SIG-M5 treated with dmso at 0.1 percent for 504 hours (cell line): Measurements from ENCODE around the gene EMC7.
"Not testable (repeated sequence)": the region's sequence is repeated elsewhere in the genome, so short reads cannot be mapped to it uniquely, and the experiment has no call there.

Experiments
- DNase-seq: peaks from one replicate; lab custom pipeline; 2025; ENCODE audit not compliant: unreplicated experiment; lab: John Stamatoyannopoulos, UW

EMC7 gene

GRCh38 chr15:34101366-34102174 lies at the start of gene EMC7, which contains the start of gene PGBD4:
EMC7 (minus strand) TSS chr15:34101862; CDS start chr15:34101839, 23 bp downstream.
PGBD4 (plus strand) TSS chr15:34102083; CDS start chr15:34102532, 449 bp downstream.
- peak; percentile 97 for DNase-seq

- no peak for DNase-seq
These were observed 45.9 kb upstream of the EMC7 start for GRCh38 chr15:34147371-34148140.

DNA sequence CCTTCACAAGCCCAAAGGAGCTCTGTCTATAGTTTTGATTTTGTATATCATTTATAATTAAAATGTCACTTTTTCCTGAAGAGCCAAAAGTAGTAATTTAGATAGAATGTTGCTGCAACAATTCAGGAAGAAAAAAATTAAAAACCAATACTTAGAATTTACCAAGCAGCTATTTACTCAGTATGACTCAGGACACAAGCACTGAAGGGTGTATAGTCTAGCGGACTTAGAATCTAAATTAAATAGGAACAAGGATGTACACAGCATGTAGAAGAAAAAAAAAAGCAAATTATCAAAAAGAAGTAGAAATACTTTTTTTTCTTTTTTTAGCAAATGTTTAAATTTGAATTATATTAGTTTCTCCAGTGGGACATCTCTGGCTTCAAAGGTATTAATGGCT lies 31.8 kb upstream of the EMC7 start:
- DNase-seq, result no peak

GRCh38 chr15:34132881-34133280 lies 31.2 kb upstream of the EMC7 start:
- no peak for DNase-seq

DNA sequence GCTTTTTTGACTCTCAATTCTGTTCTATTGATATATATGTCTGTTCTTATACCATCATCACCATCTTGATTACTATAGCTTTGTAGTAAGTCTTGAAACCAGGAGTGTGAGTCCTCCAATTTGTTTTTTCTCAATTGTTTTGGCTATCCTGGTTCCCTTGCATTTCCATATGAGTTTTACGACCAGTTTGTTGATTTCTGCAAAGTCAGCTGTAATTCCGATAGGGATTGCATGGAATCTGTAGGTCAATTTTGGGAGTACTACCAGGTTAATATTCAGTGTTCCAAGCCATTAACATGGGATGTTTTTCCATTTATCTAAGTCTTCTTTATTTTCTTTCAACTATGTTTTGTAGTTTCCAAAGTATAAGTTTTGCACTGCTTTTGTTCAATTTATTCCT lies 27.2 kb upstream of the EMC7 start:
- no peak for DNase-seq

- no peak for DNase-seq
These were observed 24.9 kb upstream of the EMC7 start for GRCh38 chr15:34126522-34126921.

GRCh38 chr15:34125945-34126344 lies 24.3 kb upstream of the EMC7 start:
- DNase-seq, result no peak

DNA sequence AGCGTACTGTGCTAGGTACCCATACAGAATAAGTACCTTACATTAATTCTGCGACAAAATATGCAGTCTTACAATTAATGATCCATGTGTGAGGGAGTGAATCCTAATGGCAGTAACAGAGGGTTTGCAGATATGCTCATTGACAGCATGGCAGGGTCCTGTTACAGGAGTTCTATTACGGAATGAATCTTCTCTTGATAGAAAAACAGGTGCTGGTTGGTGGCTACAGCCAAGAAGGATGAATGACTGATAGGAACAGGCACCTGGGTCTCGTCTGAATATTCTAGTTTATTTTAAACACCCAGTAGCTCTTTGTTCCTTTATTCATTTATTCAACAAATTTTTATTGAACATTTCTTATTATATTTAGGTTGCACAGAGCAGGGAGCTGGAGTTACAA lies 23.0 kb upstream of the EMC7 start:
- DNase-seq, result no peak

DNA sequence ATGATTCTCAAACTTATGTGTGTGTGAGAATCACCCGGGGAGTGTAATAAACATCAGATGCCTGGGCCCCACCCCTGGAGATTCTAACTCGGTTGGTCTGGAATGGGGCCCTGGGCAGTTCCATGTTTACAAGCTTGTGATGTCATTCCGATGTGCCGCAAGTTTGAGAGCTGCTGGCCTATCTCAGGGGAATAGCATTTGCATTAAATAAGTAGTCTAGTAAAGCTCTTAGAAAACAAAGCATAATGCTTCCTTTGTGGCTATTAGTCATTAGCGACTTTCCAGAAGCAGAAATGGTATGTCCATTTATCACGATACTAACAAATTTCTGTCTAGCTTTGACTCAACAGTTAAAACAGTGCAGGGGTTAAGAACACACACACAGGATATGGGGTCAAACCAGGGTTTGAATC lies 21.1 kb upstream of the EMC7 start:
- no peak for DNase-seq

- DNase-seq, result not testable (repeated sequence)
These were observed 20.1 kb upstream of the EMC7 start for GRCh38 chr15:34121786-34122185.

- not testable (repeated sequence) for DNase-seq
These were observed 18.8 kb upstream of the EMC7 start for GRCh38 chr15:34120420-34120819.

- DNase-seq, result no peak
These were observed 17.6 kb upstream of the EMC7 start for GRCh38 chr15:34119291-34119690.

GRCh38 chr15:34116620-34117019 lies 15.0 kb upstream of the EMC7 start:
- no peak for DNase-seq

GRCh38 chr15:34114739-34115138 lies 13.1 kb upstream of the EMC7 start:
- no peak for DNase-seq

- DNase-seq, result no peak
These were observed 12.6 kb upstream of the EMC7 start for GRCh38 chr15:34114215-34114614.

- no peak for DNase-seq
These were observed 9.8 kb upstream of the EMC7 start for GRCh38 chr15:34111488-34111887.

GRCh38 chr15:34109797-34110663 lies 8.4 kb upstream of the EMC7 start:
- peak; percentile 43 for DNase-seq

- peak; percentile 14 for DNase-seq
These were observed 5.7 kb upstream of the EMC7 start for GRCh38 chr15:34107315-34107714.

DNA sequence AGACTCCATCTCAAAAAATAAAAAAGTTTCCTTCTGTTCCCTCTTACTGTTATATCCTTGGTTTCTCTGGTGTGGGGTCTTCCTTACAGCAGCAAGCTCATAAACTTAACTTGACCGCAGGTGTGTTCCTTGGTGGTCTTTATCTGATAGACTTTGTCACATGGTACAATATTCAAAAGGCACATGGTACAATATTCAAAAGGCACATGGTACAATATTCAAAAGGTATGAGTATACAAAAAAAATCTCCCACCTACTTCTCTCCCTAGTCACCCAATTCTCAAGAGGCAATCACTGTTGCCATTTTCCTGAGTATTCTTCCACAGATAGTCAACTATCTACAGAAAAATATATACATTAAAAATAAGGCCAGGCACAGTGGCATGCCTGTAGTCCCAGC lies 4.8 kb upstream of the EMC7 start:
- no peak for DNase-seq

GRCh38 chr15:34102175-34102925 lies 688 bp upstream of the EMC7 start:
- no peak for DNase-seq
